ENCODE data around the gene LCNL1. TPM values are rescaled to one million over a fixed set of nuclear protein-coding genes. Genes with fewer than 3 reads are reported as not detected.
A peak's percentile ranks its signal among the peaks of the same experiment; 100 is the strongest.

LCNL1 gene
- total RNA-seq, 1 donor from 2014 or later: 2.0 TPM

GRCh38 chr9:136972335-136972734 is 10.5 kb upstream of the LCNL1 start:
- no peak overlapping the region for H3K4me3 ChIP-seq
- H3K36me3 ChIP-seq: no peaks in the 10 kb centered on the region
- H3K27me3 ChIP-seq: no peaks in the 10 kb centered on the region
- no peak for DNase-seq (ENCODE audit: extremely low spot score in 2 of 2)
- intact Hi-C loops (cut with DNase I): no loop called here
- no peaks in the 10 kb centered on the region for H3K9me3 ChIP-seq
- no peak for TF ChIP-seq CTCF (IDR thresholded peaks at IDR 0.05)
- TF ChIP-seq POLR2AphosphoS5 (IDR thresholded peaks at IDR 0.05; ENCODE audit: insufficient read depth in 1 of 2, low read depth in 1 of 2): no peak
- no peak for TF ChIP-seq POLR2A (IDR thresholded peaks at IDR 0.05)
- H3K27ac ChIP-seq: no peak overlapping the region
- H3K4me1 ChIP-seq: peaks cover 32% of the 10 kb centered on the region

GRCh38 chr9:136972743-136973142 is 10.1 kb upstream of the LCNL1 start:
- DNase-seq (ENCODE audit: extremely low spot score in 2 of 2): no peak
- H3K4me3 ChIP-seq: no peak overlapping the region
- intact Hi-C loops (cut with DNase I): no loop called here
- H3K27ac ChIP-seq: no peak overlapping the region
- no peak for TF ChIP-seq POLR2AphosphoS5 (IDR thresholded peaks at IDR 0.05; ENCODE audit: insufficient read depth in 1 of 2, low read depth in 1 of 2)
- TF ChIP-seq CTCF (IDR thresholded peaks at IDR 0.05): no peak
- TF ChIP-seq POLR2A (IDR thresholded peaks at IDR 0.05): no peak
- H3K36me3 ChIP-seq: no peaks in the 10 kb centered on the region
- no peaks in the 10 kb centered on the region for H3K9me3 ChIP-seq
- H3K27me3 ChIP-seq: no peaks in the 10 kb centered on the region
- H3K4me1 ChIP-seq: peaks cover 35% of the 10 kb centered on the region

GRCh38 chr9:136973618-136974617 is 8.9 kb upstream of the LCNL1 start:
- H3K27ac ChIP-seq: no peak overlapping the region
- peaks cover 42% of the 10 kb centered on the region for H3K4me1 ChIP-seq
- no peaks in the 10 kb centered on the region for H3K27me3 ChIP-seq
- no peak overlapping the region for H3K4me3 ChIP-seq
- intact Hi-C loops (cut with DNase I): no loop called here
- no peaks in the 10 kb centered on the region for H3K36me3 ChIP-seq
- DNase-seq (ENCODE audit: extremely low spot score in 2 of 2): no peak
- H3K9me3 ChIP-seq: no peaks in the 10 kb centered on the region
- no peak for TF ChIP-seq POLR2AphosphoS5 (IDR thresholded peaks at IDR 0.05; ENCODE audit: insufficient read depth in 1 of 2, low read depth in 1 of 2)
- TF ChIP-seq POLR2A (IDR thresholded peaks at IDR 0.05): no peak
- TF ChIP-seq CTCF (IDR thresholded peaks at IDR 0.05): no peak

DNA sequence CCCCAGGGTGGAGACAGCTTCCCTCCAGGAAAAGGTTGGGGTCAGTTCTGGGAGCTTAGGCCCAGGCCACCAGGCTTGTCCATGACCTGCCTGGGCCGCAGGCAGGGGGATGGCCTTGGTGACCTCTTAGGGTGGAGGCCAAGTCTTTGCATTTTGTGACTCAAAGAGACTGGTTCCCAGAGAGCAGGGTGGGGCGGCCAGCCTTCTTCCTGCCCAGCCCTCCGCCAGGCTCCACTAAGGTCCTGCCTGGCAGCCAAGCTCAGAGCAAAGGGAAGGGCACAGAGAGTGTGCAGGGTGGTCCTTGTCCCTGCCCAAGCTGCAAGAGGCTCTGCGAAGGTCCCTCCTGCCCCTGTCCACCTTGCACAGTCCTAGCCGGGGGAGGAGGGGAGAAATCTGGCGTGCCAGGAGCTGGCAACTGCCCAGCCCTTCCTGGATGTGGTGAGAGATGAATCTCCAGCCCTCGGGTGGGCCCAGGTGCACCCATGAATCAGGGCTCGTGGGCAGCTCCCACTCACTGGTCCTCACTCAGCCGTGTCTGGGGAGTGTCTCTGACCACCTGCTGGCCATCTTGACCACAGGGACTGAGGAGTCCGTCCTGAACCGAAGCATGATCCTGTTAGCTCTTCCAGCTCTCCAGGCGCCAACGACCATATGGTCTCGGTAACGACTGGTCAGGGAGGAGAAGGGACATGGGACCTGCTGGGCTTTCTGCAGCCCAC is 7.8 kb upstream of the LCNL1 start:
- TF ChIP-seq CTCF (IDR thresholded peaks at IDR 0.05) (no peak), POLR2AphosphoS5 (IDR thresholded peaks at IDR 0.05; ENCODE audit: insufficient read depth in 1 of 2, low read depth in 1 of 2) (peak in 1 of 2 donors; percentile 16), POLR2A (IDR thresholded peaks at IDR 0.05) (no peak)
- Histone ChIP-seq H3K27me3 (no peaks in the 10 kb centered on the region), H3K9me3 (no peaks in the 10 kb centered on the region), H3K4me3 (no peak overlapping the region), H3K4me1 (peaks cover 42% of the 10 kb centered on the region), H3K27ac (peak overlapping the region; percentile 87), H3K36me3 (no peaks in the 10 kb centered on the region)
- intact Hi-C loops (cut with DNase I): no loop called here
- no peak for DNase-seq (ENCODE audit: extremely low spot score in 2 of 2)

Measured in vagina (tissue), 2 donors.